PC-3 (cell line): ENCODE data around the gene KIAA1191.

Experiments used
- EZH2phosphoT487 ChIP-seq: fragments of 300-600 bp; sonication (generic); IDR thresholded peaks from 2 replicates; pipeline ENCODE4 v1.6.1; 2018; ENCODE audit warnings: mild to moderate bottlenecking, antibody characterized with exemption, low read length, borderline replicate concordance
- TF ChIP-seq, protein P1 (sequence below): fragments of 300-600 bp; sonication (generic); conservative IDR thresholded peaks from 2 replicates; pipeline ENCODE4 v1.5.1; 2017; ENCODE audit warnings: antibody characterized with exemption, low read depth, mild to moderate bottlenecking, low read length

DNA sequence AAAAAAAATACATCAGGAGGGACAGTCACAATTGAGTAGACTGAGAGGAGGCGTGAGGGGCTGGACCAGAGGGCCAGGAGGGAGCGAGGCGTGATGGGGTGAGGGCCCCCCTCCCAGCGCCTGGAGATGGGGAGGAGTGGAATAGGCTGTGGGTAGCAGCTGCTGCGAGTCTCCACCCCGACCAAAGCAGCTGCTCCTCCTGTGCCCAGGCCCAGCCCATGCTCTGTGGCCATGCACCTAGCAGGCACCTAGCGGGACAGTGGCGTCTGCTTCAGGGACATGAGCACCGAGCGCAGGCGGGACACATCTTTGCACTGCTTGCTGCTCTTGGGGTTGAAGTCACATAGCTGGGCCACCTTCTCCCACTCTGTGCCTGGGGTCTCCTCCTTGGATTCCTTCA lies 31.0 kb upstream of the KIAA1191 start:
- TF ChIP-seq, protein P1, sequence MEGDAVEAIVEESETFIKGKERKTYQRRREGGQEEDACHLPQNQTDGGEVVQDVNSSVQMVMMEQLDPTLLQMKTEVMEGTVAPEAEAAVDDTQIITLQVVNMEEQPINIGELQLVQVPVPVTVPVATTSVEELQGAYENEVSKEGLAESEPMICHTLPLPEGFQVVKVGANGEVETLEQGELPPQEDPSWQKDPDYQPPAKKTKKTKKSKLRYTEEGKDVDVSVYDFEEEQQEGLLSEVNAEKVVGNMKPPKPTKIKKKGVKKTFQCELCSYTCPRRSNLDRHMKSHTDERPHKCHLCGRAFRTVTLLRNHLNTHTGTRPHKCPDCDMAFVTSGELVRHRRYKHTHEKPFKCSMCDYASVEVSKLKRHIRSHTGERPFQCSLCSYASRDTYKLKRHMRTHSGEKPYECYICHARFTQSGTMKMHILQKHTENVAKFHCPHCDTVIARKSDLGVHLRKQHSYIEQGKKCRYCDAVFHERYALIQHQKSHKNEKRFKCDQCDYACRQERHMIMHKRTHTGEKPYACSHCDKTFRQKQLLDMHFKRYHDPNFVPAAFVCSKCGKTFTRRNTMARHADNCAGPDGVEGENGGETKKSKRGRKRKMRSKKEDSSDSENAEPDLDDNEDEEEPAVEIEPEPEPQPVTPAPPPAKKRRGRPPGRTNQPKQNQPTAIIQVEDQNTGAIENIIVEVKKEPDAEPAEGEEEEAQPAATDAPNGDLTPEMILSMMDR = no peak
- TF ChIP-seq EZH2phosphoT487 = no peak
